HG02938 (cell line): ENCODE measurements around the gene CCDC138.

ENCODE experiments used
- ATAC-seq: cut with Tn5 transposase; IDR thresholded peaks from one replicate; pipeline ENCODE4 v1.9.1; 2021; ENCODE audit warnings: mild to moderate bottlenecking, moderate library complexity; ENCODE audit not compliant: unreplicated experiment

Gene CCDC138

DNA sequence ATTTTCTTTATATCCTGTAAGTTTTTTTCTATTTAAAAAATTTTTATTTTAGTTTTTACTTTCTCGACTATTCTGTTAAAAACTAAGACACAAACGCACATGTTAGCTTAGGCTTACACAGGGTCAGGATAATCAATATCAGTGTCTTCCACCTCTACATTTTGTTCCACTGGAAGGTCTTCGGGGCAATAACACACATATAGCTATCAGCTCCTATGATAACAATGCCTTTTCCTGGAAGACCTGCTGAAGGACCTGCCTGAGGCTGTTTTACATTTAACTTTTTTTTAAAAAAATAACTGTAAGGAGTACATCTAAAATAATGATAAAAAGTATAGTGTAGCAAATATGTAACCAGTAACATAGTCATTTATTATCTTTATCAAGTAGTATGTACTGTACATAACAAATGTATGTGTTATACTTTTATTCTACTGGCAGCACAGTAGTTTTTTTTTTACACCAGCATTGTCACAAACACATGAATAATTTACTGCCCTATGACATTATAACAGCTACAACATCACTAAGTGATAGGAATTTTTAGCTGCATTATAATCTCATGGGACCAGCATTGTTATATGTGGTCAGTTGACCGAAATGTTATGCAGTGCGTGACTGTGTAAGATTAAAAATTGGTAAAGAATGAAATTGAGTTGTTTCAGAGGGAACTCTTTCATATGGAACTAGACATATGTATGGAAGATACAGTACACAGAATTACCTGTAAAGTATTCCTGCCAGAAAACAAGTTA lies 37.9 kb downstream of the CCDC138 start:
- ATAC-seq = no peak

DNA sequence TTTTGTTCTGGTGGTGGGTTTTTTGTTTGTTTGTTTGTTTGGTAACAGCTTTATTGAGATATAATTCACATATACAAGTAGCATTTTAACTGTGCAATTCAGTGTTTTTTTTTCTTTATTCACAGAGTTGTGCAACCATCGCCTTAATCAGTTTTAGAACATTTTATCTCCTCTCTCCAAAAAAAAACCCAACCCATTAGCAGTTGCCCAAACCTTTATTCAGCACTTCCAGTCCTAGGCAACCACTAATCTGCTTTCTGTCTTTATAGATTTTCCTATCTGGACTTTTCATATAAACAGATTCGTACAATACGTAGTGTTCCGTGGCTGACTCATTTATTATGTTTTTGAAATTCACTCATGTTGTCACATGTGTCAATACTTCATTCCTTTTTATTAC lies 38.7 kb downstream of the CCDC138 start:
- ATAC-seq = no peak

- ATAC-seq = no peak
Observed at GRCh38 chr2:108825736-108826135, 39.2 kb downstream of the CCDC138 start.

- ATAC-seq = no peak
Observed at GRCh38 chr2:108829578-108830310, 43.2 kb downstream of the CCDC138 start.

DNA sequence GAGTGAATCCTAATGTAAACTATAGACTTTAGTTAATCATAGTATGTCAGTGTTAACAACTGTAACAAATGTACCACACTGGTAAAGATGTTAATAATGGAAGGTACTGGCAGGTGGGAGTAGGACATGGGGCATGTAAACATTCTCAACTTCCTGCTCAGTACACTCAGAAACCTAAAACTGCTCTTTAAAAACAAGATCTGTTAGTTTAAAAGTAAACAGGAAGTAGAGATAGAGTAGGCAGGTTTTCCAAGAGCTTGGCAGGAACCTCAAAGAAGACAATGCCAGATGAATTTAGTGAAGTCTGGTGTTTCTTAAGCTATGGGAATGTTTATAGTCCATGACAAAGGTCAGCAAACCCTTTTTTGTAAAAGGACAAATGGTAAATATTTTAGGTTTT lies 46.6 kb downstream of the CCDC138 start:
- ATAC-seq = no peak

- no peak for ATAC-seq
Observed at GRCh38 chr2:108834620-108835019, 48.0 kb downstream of the CCDC138 start.

- ATAC-seq = no peak
Observed at GRCh38 chr2:108835040-108835439, 48.5 kb downstream of the CCDC138 start.

- no peak for ATAC-seq
Observed at GRCh38 chr2:108837198-108837597, 50.6 kb downstream of the CCDC138 start.

GRCh38 chr2:108841506-108841905 lies 54.9 kb downstream of the CCDC138 start:
- ATAC-seq = no peak

GRCh38 chr2:108845923-108846322 lies 59.4 kb downstream of the CCDC138 start:
- ATAC-seq = no peak

GRCh38 chr2:108847000-108847399 lies 60.4 kb downstream of the CCDC138 start:
- no peak for ATAC-seq

GRCh38 chr2:108852375-108852774 lies 65.8 kb downstream of the CCDC138 start:
- ATAC-seq = no peak

DNA sequence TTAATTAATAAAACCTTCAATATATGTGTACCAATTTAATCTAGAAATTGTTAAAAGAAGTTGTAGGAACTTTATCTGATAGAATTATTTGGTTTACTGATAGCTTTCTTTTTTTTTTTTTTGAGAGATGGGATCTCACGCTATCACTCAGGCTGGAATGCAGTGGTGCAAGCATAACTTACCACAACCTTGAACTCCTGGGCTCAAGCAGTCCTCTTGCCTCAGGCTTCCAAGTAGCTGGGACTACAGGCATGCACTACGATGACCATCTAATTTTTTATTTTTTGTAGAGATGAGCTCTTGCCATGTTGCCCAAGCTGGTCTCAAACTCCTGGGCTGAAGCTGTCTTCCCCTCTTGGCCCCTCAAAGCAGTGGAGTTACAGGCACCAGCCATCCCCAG lies 66.8 kb downstream of the CCDC138 start:
- no peak for ATAC-seq

- no peak for ATAC-seq
Observed at GRCh38 chr2:108854484-108854883, 67.9 kb downstream of the CCDC138 start.

- no peak for ATAC-seq
Observed at GRCh38 chr2:108855194-108855593, 68.6 kb downstream of the CCDC138 start.

DNA sequence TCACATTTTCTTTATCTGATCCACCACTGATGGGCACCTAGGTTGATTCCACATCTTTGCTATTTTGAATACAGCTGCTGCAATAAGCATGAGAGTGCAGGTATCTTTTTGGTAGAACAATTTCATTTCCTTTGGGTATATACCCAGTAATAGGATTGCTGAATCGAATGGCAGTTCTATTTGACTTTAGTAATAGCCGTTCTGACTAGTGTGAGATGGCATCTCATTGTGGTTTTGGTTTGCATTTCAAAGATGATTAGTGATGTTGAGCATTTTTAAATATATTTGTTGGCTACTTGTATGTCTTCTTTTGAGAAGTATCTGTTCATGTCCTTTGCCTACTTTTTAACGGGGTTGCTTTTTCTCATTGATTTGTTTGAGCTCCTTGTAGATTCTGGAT lies 72.3 kb downstream of the CCDC138 start:
- no peak for ATAC-seq

- ATAC-seq = no peak
Observed at GRCh38 chr2:108866041-108866440, 79.5 kb downstream of the CCDC138 start.

- ATAC-seq = no peak
Observed at GRCh38 chr2:108868911-108869310, 82.3 kb downstream of the CCDC138 start.

DNA sequence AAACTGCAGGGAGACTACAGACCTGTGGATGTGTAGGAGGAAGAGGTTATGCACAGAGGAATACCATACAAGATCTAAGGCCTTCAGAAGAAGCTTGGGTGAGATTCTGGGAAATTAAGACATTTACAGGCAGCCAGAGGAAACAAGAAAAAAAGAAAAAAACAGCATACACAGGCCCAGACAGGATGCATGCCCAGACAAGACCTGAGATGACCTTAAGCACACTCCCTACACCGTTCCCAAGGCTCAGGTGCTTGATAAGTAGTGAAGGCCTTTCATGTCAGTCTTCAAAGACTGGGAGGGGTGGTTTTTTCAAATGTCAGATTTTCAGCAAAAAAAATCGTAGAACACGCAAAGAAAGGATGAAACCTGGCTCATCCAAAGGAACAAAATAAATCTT lies 83.0 kb downstream of the CCDC138 start:
- ATAC-seq = no peak

- ATAC-seq = no peak
Observed at GRCh38 chr2:108870069-108870644, 83.6 kb downstream of the CCDC138 start.

- ATAC-seq = no peak
Observed at GRCh38 chr2:108877506-108877905, 90.9 kb downstream of the CCDC138 start.

- no peak for ATAC-seq
Observed at GRCh38 chr2:108878276-108878675, 91.7 kb downstream of the CCDC138 start.
